CD1c-positive myeloid dendritic cell (primary cell): Measurements from ENCODE around the gene CPZ.

Source experiments
- DNase-seq: peaks from one replicate; pipeline ENCODE4 v3.0.0-alpha.2; 2016; ENCODE audit errors: extremely low spot score

Gene CPZ

DNA sequence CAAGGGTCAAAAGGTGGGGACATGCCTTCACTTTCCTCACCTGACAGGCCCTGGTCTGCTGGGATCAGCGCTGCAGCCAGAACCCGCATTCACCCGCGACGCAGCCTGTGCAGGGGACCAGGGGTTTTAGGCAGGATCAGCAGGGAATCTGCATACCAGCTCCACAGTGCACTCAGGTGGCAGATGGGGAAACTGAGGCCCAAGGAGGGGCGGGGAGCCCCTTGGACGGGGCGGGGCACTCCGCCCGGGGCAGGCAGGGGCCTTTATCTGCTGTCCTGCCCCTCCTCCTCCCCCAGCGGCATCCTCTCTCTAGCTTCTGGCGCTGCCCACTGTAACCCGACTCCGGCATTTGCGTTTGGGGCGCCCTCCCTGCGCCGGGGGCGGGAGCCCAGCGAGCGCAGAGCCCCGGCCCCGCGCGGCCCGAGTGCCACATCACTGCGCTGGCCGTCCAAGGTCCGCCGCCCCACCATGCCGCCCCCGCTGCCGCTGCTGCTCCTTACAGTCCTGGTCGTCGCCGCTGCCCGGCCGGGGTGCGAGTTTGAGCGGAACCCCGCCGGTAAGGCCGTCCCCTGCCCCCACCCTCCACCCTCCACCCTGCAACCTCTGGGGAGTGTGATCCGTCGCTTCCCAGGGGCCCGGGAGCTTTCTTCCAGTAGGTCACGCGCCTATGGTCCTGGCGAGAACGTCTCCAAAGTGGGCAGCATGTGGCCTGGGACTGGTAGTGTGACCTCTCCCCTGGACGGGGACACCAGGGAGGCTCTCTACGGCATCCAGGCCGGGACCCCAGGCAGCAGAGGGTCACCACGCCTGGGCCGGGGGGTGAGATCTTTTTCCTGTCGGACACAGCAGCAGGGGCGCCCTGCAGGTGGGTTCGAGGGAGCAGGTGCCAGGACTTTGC lies at the start of gene CPZ:
TSS of gene CPZ (plus strand) at position 400 of the 898 bp plus-strand sequence. CDS start at position 469, 69 bp downstream.
- DNase-seq: no peak

- DNase-seq: no peak
Measured at GRCh38 chr4:8542776-8543525, 49.6 kb upstream of the CPZ start.

- DNase-seq: no peak
Measured at GRCh38 chr4:8543623-8544022, 48.9 kb upstream of the CPZ start.

- DNase-seq: no peak
Measured at GRCh38 chr4:8544282-8544681, 48.3 kb upstream of the CPZ start.

DNA sequence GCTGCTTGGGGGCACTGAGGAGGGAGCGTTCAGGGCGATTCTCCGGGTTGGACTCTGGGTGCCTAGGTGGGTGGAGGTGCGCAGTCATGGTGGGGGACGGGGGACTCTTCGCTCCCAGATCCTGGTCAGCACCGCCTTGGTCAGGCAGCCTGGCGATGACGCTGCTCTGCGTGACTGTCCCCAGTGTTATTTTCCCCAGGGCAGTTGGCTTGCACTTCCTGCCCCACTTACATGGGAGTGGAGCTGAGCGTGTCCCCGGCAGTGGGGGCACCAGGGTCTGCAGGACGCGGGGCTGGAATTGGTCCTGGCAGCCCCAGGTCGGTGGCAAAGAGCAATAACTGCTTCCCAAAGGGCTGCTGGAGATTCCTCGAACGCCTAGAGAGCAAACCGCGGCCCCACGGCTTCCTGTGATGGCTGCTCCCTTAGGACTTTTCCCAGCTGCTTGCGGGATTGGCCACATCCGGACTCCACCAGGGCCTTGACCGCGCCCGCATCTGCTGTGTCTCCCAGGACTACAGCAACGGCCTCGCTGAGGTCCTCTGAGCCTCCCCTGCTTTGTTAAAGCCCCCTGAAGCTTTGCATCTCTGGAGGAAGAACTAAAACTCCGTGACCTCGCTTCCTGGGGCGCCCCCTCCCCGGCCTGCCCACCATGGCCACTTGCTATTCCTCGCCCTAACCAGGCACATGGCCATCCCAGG lies 47.7 kb upstream of the CPZ start:
- no peak for DNase-seq

- no peak for DNase-seq
Measured at GRCh38 chr4:8545439-8545765, 47.2 kb upstream of the CPZ start.

DNA sequence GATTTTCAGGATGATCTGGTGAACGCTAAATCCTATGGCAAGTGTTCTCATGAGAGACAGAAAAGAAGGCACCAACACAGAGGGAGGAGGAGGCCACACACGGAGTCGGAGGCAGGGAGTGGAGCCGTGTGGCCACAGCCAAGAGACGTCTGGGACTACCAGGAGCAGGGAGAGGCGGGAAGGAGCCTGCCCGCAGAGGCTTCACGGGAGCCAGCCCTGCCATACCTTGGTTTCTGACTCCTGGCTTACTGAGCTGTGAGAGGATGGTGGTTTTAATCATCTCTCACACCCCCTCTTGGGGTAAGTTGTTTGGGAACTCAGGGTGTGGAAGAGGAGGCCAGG lies 45.8 kb upstream of the CPZ start:
- no peak for DNase-seq

GRCh38 chr4:8547108-8547911 lies 45.3 kb upstream of the CPZ start:
- DNase-seq: no peak

DNA sequence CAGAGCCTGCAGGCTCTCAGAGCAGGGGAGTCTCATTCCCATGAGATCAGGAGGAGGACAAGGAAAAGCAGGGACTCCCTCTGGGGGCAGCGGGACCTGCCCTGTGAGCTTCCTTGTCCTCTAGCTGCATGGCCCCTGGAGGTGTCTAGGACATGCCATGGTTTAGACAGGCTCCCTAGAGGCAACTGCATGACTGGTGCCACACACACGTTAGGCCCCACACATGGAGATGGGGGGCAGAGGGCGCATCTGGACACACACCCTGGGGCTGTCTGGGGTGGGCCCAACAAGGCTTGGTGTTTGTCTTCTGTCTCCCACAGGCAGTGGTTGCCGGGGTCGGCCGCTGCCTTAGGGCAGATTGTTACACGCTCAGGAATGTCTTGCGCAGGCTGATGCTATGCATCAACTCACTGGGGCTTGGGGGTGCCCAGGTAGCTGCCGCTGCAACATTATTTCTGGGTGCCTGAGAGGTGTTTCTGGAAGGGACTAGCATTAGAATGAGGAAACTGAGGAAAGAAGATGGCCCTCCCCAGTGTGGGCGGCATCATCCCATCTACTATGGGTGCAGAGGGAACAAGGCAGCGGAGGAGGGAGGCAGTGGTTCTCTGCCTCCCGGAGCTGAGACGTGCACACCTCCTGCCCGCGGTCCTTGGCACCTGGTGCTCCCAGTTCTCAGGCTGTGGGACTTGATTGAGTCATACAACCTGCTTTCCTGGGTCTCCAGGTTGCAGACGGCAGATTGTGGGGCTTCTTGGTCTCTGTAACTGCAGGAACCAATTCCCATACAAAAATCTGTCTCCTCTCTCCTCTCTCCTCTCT lies 44.4 kb upstream of the CPZ start:
- DNase-seq: no peak

- DNase-seq: no peak
Measured at GRCh38 chr4:8548731-8549351, 43.7 kb upstream of the CPZ start.

GRCh38 chr4:8549352-8549931 lies 43.1 kb upstream of the CPZ start:
- DNase-seq: no peak

DNA sequence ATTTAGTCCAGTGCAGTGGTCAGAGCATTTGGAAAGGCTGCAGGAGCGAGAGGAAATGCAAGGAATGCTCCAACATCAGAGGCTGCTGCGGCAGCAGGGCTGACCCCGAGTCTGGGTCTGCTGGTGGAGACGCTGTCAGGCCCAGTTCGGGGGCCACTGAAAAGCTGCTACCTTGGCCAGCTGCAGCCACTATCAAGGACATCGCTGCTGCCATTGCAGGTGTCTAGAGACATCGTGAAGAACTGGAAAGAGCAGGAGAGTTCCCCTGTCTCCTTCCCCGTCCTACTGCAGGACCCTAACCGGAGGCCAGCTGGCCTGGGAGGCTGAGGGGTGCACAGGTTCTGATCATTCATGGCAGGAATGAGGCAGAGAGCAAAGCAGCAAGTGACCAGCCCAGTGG lies 41.9 kb upstream of the CPZ start:
- no peak for DNase-seq

DNA sequence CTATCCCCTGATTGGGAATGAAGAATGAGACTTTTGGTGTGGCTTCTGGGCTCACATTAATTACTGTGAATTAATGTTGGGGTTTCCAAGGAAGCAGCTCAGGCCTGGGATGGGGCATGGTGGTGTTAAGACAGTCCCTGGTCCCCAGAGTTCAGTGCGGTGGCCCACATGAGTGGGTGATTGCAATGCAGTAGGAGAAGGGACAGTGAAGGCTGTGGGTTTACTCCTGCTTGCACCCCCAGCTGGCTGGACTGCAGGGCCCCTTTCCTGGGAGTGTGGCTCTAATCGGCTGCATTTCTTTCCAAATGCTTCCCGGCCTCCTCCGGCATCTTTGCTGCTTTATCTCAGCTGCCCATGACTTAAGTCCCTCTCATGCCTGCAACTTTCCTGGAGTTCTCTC lies 40.5 kb upstream of the CPZ start:
- DNase-seq: no peak

DNA sequence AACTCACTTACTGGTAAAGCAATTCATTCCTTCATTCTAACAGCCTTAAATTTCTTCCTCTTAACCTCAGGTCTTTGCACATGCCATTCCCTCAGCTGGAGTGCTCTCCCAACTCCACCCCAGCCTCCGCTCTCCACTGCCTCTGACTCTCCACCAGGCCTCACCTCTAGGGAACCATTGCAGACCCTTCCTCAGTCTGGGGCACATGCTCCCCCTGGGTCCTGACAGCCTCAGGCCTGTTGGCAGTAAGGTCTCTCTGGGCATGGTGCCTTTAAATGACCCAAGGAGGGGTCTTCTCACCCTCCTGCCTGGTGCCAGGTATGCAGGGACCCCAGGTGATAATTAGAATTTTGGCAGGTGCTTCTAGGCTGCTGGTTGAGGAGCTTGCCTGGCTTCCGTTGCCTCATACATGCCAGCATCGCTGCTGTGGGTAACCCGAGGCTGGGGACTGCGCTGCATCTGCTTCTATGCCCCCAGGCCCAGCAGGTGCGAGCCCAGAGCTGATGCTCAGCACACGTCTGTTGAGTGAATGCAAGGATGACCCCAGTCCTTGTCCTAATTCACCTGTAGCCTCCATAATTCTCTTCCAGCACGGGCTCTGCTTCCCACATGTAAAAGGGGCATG lies 39.9 kb upstream of the CPZ start:
- no peak for DNase-seq

GRCh38 chr4:8553216-8553615 lies 39.3 kb upstream of the CPZ start:
- DNase-seq: no peak

DNA sequence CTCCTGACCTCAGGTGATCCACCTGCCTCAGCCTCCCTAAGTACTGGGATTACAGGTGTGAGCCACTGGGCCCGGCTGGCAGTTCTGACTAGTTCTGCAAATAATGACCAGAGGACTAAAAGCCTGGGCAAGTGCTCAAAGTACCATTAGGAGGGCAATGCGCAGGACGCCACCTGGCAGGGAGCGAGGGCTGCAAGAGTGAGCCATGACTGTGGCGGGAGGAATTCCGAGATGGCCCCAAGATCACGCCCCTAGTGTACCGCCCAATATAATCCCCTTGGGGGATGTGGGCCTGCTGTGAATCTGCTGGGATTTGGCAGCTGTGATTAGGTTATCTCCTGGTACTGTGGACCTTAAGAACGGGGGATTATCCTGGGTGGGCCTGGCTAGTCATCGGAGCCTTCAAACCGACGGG lies 38.6 kb upstream of the CPZ start:
- DNase-seq: no peak

DNA sequence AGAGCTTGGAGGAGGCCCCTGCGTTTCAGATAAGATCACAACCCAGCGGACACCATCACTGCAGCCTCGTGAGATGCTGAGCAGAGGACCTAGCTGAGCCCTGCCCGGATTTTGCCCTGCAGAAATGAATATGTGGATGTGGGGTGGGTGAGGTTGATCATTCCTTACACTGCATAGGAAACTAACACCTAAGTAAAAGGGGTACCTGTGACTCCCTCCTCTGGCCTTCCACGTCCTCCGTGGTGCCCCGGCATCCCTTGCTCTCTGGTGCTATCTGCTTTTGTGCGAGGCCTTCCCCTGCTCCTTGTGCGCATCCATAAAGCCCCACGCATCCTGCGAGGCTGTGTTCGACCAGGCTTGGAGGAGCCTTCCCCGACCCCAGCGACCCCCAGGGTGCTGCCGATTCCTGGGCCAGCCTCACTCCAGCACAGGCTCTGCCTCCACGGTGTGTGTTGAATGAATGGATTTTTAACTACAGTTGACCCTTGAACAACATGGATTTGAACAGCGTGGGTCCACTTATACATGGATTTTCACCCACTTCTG lies 37.9 kb upstream of the CPZ start:
- no peak for DNase-seq

GRCh38 chr4:8555716-8556115 lies 36.8 kb upstream of the CPZ start:
- no peak for DNase-seq
